HEK293 (cell line): Measurements from ENCODE around the gene LMCD1.

Experiments
- IKZF3 ChIP-seq: fragments of 450-650 bp; IDR thresholded peaks from 2 replicates; pipeline ENCODE4 v1.5.0; 2018; ENCODE audit warnings: missing biosample characterization, mild to moderate bottlenecking, missing genetic modification characterization, moderate library complexity
- ZNF140 ChIP-seq: fragments of 450-650 bp; formaldehyde crosslinking; IDR thresholded peaks from 2 replicates; pipeline ENCODE4 v1.5.1; 2016; ENCODE audit warnings: missing biosample characterization, missing genetic modification characterization
- ZNF24 ChIP-seq: fragments of 450-650 bp; formaldehyde crosslinking; IDR thresholded peaks from 2 replicates; pipeline ENCODE4 v1.5.1; 2016; ENCODE audit warnings: missing biosample characterization, missing genetic modification characterization
- ZNF473 ChIP-seq: fragments of 450-650 bp; formaldehyde crosslinking; IDR thresholded peaks from 2 replicates; pipeline ENCODE4 v1.5.1; 2017; ENCODE audit warnings: missing biosample characterization, missing genetic modification characterization
- TF ChIP-seq, protein P1 (sequence below): fragments of 450-650 bp; formaldehyde crosslinking; IDR thresholded peaks from 2 replicates; pipeline ENCODE4 v1.5.1; 2016; ENCODE audit warnings: missing biosample characterization, missing genetic modification characterization
- TF ChIP-seq, protein P2 (sequence below): fragments of 450-650 bp; formaldehyde crosslinking; IDR thresholded peaks from 2 replicates; pipeline ENCODE4 v1.5.1; 2016; ENCODE audit warnings: missing biosample characterization, missing genetic modification characterization
- TF ChIP-seq, protein P3 (sequence below): fragments of 450-650 bp; formaldehyde crosslinking; IDR thresholded peaks from 2 replicates; pipeline ENCODE4 v1.5.1; 2016; ENCODE audit warnings: missing biosample characterization, missing genetic modification characterization

DNA sequence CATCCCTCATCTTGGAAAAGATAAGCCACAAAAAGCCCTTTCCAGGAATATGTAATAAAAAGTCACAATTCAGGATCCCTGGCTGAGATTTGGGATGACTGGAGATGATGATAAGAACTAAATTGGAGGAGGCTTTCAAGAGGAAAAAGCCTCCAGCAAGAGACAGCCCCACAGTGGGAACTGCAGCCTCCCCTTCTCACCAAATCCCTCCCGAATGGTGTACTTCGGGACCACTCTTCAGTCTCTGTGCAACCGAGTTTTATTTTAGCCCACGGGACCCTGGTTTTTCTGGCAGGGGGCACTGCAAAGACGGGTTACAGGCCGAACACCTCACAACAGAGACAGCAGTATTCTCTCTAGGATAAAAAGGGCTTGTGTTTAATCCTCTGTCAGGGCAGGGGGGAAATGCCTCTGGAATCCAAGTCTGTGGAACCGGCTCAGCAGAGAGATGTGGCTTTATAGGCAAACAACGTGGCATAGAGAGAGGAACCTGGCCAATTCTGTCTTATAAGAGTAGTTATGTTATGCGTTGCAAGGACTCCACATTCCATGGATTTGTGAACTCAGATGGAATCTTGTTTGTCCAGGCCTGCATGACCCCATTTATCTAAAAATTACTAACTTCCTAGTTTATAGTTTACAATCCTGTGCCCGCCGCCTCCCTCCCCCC lies 1.2 kb upstream of the LMCD1 start:
- TF ChIP-seq, protein P1, sequence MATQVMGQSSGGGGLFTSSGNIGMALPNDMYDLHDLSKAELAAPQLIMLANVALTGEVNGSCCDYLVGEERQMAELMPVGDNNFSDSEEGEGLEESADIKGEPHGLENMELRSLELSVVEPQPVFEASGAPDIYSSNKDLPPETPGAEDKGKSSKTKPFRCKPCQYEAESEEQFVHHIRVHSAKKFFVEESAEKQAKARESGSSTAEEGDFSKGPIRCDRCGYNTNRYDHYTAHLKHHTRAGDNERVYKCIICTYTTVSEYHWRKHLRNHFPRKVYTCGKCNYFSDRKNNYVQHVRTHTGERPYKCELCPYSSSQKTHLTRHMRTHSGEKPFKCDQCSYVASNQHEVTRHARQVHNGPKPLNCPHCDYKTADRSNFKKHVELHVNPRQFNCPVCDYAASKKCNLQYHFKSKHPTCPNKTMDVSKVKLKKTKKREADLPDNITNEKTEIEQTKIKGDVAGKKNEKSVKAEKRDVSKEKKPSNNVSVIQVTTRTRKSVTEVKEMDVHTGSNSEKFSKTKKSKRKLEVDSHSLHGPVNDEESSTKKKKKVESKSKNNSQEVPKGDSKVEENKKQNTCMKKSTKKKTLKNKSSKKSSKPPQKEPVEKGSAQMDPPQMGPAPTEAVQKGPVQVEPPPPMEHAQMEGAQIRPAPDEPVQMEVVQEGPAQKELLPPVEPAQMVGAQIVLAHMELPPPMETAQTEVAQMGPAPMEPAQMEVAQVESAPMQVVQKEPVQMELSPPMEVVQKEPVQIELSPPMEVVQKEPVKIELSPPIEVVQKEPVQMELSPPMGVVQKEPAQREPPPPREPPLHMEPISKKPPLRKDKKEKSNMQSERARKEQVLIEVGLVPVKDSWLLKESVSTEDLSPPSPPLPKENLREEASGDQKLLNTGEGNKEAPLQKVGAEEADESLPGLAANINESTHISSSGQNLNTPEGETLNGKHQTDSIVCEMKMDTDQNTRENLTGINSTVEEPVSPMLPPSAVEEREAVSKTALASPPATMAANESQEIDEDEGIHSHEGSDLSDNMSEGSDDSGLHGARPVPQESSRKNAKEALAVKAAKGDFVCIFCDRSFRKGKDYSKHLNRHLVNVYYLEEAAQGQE = no peak
- TF ChIP-seq IKZF3 (tag by site-specific recombination) (no peak), ZNF140 (tag by site-specific recombination) (no peak), ZNF473 (tag by site-specific recombination) (no peak), ZNF24 (tag by site-specific recombination) (no peak)
- TF ChIP-seq, protein P2, sequence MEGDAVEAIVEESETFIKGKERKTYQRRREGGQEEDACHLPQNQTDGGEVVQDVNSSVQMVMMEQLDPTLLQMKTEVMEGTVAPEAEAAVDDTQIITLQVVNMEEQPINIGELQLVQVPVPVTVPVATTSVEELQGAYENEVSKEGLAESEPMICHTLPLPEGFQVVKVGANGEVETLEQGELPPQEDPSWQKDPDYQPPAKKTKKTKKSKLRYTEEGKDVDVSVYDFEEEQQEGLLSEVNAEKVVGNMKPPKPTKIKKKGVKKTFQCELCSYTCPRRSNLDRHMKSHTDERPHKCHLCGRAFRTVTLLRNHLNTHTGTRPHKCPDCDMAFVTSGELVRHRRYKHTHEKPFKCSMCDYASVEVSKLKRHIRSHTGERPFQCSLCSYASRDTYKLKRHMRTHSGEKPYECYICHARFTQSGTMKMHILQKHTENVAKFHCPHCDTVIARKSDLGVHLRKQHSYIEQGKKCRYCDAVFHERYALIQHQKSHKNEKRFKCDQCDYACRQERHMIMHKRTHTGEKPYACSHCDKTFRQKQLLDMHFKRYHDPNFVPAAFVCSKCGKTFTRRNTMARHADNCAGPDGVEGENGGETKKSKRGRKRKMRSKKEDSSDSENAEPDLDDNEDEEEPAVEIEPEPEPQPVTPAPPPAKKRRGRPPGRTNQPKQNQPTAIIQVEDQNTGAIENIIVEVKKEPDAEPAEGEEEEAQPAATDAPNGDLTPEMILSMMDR (tag by site-specific recombination) = no peak
- TF ChIP-seq, protein P3, sequence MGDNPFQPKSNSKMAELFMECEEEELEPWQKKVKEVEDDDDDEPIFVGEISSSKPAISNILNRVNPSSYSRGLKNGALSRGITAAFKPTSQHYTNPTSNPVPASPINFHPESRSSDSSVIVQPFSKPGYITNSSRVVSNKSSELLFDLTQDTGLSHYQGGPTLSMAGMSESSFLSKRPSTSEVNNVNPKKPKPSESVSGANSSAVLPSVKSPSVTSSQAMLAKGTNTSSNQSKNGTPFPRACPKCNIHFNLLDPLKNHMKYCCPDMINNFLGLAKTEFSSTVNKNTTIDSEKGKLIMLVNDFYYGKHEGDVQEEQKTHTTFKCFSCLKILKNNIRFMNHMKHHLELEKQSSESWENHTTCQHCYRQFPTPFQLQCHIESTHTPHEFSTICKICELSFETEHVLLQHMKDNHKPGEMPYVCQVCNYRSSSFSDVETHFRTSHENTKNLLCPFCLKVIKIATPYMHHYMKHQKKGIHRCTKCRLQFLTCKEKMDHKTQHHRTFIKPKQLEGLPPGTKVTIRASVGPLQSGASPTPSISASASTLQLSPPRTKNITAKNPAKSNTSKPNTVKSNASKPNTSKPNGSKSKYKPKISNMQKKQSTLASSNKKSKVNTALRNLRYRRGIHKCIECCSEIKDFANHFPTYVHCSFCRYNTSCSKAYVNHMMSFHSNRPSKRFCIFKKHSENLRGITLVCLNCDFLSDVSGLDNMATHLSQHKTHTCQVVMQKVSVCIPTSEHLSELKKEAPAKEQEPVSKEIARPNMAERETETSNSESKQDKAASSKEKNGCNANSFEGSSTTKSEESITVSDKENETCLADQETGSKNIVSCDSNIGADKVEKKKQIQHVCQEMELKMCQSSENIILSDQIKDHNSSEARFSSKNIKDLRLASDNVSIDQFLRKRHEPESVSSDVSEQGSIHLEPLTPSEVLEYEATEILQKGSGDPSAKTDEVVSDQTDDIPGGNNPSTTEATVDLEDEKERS (tag by site-specific recombination) = no peak
